ENCODE data around the gene TAS2R3.
A peak's percentile ranks its signal among the peaks of the same experiment; 100 is the strongest.
"Not testable (repeated sequence)": the region's sequence is repeated elsewhere in the genome, so short reads cannot be mapped to it uniquely, and the experiment has no call there.

The TAS2R3 gene, protein sequence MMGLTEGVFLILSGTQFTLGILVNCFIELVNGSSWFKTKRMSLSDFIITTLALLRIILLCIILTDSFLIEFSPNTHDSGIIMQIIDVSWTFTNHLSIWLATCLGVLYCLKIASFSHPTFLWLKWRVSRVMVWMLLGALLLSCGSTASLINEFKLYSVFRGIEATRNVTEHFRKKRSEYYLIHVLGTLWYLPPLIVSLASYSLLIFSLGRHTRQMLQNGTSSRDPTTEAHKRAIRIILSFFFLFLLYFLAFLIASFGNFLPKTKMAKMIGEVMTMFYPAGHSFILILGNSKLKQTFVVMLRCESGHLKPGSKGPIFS

DNA sequence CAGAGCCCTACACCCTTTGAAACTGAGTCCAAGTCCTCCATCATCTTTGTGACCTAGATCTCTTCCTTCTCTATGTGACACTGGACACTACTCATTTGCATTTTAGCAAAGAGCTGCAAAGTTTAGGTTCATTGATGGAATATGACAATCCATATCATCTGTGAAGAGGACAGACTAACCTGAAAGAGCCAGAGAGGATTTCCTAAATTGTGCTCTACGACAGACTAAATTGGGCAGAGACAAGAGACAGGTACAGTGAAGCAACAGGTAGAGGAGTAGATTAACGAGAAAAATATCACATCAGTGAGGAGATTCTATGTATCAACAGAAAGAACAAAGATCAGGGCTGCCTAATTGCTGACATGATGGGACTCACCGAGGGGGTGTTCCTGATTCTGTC, at the start of gene TAS2R3:
TSS of gene TAS2R3 (plus strand) at position 301 of the 400 bp plus-strand sequence. CDS start at position 363, 62 bp downstream.
- no peak for DNase-seq

DNA sequence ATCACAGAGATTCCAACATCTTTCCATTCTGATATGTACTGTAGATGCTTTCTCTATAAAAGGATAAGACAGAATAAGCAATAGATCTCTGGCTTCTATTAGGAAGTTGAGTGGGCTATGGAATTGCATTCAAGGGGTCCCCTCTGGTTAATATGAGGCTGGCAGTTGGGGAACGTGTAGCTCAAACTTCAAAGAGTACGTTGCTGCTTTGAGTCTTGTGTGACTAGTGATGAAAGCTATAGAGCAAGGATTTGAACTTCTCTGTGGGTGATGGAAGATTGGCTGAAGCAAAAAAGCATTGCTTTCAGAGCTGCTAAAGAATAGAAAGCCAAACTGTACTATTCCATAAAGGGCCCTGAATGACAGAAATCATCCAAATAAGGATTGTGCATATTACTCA, 49.3 kb upstream of the TAS2R3 start:
- no peak for DNase-seq

DNA sequence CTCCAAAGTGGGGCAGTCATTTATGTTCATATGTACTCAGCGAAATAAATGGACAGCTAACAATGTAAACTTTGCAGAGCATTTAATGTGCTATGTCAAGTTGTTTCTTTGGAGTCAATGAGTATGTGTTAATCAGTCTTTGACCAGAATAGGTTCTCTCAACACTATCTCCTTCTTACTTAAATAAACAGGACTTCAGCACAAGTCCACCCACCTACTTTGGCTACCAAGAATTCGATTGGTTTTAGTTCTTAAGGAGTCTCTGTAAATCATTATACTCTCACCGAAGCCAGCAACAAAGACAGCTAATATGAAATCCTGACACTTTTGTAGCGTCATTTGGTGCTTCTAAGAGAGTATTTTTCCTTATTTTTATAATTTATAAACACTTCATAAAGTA, 48.9 kb upstream of the TAS2R3 start:
- no peak for DNase-seq

DNA sequence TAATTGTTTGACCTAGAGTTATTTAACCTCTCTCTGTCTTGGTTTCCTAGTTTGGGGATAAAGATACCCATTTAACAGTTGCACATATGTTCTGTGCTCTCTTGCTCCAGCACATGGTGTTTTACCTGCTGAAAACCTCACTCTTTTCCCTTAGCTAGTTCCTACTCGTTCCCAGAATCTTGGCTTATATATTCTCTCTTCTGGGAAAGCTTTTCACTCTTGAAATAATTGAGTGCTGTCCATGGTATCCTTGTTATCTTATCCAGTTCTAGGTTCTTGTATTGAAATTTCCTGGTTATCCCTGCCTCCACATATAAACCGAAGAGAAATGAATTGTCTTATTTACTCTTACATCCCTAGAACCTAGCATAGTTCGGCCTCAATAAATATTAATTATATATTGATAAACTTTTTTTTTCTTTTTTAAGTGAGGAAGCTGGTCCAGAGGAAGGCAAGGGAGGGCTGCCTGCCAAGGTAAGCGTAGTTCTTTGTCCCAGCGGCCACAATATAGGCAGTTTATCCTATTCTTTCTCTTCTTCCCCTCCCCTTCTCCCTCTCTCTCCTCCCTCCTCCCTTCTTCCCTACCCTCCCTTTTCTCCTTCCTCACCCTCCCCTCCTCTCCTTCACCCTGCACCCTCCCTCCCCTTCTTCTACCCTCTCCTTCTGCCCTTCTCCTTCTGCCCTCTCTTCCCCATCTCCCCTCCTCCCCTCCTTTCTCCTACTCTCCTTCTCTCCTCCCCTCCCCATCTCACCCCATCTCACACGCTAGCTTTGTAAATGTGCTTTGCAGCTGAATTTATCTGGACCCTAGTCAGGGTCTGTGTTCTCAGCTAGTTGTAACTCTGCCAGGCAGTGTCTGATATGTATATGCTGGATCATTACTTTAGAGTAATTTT, 47.9 kb upstream of the TAS2R3 start:
- no peak for DNase-seq

DNA sequence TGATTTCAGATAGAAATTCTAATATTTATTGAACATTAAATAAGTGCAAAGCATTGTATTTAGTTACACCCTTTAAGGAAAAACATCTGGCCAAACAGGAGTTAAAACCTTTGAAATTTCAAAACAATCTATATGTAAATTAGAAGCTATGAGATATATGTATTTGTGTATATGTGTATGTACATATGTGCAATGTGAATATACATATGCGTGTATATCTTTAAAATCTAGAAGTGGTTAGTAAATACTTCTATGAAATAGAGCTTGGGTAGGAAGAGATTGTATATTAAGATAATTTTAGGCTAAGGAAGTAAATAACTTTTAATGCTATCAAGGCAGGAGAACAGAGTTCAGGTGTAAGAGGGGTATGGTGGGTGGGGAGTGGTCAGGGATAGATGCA, 46.4 kb upstream of the TAS2R3 start:
- no peak for DNase-seq

DNA sequence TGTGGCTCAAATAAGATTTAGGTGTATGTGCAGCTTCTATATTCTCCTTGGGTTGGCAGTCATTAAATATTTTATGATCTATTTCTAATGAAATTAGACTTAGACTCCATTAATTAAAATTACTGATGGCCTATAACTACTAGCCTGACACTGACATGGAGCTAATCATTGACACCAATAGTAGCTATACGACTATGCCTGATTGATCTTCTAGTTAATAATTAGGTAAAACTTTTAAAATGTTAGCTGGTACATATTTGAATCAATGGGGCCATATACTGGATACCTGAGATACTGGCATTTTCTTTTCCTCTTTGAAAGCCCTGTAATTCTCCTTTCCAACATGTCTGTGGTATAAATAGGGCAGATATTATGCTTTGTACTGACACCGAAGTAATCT, 41.4 kb upstream of the TAS2R3 start:
- DNase-seq: no peak

DNA sequence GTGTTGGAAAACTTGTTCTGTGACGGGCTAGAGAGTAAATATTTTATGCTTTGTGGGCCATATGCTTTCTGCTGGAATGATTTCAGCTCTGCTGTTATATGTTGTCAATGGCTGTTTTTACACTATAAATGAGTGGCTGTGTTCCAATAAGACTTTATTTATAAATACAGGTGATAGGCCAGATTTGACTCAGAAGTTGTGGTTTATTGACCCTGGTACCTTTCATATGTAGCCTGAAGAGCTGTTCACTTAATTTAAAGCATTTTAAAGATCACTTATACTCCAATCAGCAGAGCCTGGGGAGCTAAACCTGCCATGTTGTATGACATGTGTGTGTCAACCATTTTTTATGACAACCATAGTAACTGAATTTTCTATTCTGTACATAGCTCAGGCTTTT, 34.9 kb upstream of the TAS2R3 start:
- no peak for DNase-seq

DNA sequence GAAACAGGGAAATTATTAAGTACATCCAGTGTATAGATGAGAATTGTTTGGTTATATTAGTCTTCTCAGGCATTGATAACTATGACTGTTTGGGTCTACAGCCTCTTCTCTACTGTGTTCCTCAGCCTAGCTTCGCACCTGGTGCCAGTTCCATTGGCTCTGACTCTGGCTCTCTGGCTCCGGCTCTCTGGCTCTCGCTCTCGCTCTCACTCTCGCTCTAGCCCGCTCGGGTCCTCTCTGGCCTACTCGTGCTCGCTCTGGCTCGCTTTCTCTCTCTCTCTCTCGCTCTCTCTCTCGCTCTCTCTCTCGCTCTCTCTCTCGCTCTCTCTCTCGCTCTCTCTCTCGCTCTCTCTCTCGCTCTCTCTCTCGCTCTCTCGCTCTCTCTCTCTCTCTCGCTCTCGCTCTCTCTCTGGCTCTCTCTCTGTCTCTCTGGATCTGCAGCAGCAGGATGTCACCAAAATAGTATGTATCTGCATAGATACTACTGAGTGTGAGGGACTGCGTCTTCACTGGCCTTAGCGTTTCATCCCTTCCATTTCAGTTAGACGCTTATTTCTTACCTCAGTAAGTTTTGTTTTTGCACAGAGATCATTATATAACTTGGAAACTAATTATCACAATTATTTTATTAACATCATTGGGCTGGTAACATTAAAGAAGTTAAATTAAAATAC, 32.3 kb upstream of the TAS2R3 start:
- no peak for DNase-seq

DNA sequence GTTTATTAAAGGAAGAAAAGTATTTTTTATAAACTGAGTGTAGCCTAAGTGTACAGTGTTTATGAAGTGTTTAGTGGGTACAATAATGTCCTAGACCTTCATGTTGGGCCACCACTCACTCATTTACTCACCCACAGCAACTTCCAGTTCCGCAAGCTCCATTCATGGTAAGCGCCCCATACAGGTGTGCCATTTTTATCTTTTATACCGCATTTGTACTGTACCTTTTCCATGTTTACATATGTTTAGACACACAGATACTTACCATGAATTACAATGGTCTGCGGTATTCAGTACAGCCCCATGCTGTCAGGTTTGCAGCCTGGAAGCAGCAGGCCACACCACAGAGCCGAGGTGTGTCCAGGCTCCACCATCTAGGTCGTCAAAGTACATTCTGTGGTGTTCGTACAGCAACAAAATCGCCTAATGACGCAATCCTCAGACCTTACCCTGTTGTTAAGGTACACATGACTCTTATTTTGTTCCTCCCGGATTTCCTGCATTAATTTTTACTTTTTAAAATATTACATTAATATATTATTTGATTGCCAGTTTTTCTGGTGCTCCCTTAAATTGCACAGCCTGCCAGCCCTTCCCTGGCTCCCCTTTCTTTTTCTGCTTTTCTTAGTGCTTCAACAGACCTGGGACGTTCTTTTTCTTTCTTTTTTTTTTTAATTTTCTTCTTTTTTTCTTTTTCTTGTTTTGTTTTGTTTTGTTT, 26.6 kb upstream of the TAS2R3 start:
- DNase-seq: no peak

DNA sequence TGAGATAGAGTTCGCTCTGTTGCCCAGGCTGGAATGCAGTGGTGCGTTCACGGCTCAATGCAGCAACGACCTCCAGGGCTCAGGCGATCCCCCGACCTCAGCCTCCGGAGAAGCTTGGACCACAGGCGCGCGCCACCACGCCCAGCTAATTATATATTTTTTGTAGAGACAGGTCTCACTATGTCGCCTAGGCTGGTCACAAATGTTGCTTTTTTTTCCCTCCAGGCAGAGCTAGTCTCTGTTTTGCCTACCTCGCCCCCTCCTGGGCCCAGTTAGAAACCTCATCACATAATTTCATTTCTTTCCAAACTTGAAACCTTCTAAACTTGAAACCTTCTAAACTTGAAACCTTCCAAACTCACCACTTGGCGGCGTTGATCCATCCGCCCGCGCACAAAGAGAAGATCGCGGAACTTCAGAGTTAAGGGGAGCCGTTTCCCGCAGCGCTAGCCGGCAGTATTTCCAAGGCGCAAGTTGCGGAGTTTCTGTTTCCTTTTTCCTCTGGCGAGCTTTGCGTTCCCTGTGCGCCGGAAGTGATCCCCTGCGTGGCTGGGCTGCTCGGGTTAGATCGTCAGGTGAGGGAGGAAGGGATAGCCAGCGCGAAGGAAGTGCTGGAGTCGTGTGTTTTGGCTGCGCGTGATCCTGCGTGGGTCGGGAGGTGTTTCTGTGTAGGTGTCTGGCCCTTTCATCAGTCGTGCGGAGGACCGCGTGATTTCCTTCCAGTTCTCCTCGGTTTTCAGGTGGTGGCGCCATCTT, 25.9 kb upstream of the TAS2R3 start, which contains the start of gene SSBP1:
TSS of gene SSBP1 (plus strand) at position 523 of the 756 bp plus-strand sequence. CDS start 809 bp downstream, outside the sequence.
- peak; percentile 95 for DNase-seq

DNA sequence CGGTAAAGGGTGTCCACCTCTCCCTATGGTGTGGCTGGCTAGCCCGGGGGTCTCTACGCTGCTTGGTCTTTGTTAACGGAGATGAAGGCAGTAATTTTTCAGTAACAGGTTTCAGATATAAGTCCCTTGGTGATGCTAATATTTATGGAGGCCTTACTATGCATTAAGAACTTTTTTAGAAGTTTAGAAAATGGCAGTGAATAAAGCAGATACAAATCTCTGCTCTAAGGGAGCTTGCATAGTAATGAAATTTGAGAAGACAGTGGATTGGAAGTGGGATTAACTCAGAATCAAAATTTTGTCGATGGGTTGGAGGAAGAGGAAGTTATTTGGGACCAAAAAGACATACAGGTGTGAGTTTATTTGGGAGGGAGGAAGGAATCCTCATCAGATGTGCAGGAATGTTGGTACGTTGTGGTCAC, 25.3 kb upstream of the TAS2R3 start:
- DNase-seq: no peak

DNA sequence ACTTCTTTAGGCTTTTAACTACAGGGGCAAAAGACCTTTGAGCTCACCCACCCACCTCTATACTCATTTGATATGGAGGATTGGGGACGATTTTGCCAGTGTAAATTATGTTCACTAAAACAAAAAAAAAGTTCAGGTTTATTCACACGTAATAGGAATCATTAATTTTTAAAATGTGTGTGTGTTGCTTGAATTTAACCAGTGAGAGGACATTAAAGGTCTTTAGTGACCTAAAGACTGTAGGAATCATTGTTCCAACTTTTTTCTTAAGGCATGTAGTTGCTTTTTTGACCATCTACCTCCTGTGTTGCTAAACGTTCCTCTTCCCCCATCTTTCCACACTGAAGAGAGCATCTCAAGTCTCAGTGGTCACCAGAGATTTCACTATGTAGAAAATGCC, 24.6 kb upstream of the TAS2R3 start:
- DNase-seq: no peak

DNA sequence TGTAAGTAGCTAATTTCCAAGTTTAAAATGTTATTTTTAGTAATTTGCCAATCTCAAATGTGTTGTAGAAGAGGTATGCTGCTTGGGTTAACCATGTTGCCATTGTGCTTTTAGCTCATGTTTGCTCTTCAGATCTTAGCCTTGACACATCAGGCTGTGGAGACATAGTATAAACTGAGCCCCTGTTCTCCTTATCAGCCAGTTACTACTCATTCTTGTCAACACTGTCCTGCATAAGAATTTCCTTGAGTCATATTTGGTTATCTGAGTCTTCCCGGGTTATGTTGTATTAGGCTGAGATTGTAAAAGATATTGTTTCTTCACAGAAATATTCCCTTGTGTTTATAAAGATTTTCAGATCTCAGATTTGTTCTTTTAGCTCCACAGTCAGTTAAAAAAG, 21.7 kb upstream of the TAS2R3 start:
- no peak for DNase-seq

DNA sequence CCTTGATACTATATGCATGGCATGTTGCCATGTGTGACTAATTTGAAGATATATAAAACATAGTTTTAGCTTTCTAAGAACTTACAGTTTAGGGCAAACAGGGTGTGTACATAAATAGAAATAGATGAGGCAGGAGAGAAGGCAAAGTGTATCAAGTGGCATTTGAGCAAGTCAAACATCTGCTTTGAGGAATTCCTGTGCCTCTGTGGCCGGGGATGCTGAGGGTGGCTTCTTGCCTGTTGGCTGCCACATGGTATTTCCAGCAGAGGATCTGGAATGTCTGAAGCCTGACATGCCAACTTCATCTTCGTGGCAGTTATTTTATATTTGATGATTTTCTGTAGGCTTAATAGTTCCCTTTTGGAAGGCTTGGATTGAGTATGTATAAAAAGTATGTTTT, 19.8 kb upstream of the TAS2R3 start:
- DNase-seq: no peak

DNA sequence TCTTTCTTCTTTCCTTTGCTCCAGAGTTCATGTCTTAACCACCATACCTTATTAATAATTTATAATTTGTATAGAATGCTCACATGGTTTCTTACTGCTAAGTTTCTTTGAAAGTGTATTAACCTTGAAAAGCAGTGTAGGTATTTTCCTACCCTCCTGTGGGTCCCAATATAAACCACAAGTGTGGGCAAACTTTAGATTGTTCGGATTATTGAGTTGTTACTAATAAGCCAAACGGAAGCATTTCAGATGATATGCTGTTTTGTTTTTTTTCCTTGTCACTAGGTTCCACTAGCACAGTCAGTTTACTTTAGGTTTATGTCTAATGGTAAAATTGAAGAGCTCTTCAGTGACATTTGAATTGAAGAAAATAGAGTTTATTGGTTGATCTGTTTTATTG, 15.5 kb upstream of the TAS2R3 start:
- no peak for DNase-seq

DNA sequence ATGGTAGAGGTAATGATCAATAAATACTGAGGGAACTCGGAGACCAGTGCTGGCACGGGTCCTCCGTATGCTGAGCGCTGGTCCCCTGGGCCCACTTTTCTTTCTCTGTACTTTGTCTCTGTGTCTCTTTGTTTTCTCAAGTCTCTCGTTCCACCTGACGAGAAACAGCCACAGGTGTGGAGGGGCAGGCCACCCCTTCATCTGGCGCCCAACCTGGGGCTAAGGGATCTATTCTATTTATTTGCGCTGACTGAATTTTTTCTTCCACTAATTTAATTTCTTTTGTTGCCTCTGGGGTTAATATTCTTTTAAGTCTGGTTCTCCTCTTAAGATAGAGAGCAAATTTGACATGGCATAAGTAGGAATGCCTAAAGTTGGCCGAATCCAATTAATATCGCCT, 12.0 kb upstream of the TAS2R3 start:
- peak; percentile 32 for DNase-seq

DNA sequence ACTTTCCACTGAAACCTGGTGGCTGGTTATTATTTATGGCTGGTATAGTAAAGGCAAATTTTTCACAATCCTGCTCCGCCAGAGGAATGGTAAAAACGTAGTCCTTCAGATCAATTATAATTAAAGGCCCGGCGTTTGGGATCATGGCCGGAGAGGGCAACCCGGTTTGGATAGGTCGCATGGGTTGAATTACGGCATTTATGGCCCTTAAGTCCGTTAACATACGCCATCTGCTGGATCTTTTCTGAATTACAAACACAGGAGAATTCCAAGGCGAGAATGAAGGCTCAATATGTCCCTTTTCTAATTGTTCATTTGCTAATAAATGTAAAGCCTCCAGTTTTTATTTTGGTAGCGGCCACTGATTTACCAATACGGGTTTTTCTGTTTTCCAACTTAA, 11.3 kb upstream of the TAS2R3 start:
- no peak for DNase-seq

DNA sequence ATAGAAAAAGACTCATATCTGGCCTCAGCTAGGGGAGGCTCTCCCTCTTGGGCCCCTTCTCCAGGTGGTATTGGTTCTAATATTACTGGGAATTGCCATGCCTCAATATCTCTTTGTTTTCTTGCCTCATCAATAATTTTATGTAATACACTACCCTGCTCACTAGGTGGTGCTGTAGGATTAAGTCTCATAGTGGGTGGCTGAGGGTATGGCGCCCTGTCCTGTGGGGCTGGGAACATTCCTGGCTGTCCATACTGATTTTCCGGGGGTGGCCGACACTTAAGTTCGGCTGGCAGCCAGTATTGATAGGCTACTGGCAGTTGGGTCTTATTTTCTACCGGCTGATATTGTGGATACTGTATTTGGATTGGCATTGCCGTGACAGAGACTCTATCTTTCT, 9.0 kb upstream of the TAS2R3 start:
- peak; percentile 17 for DNase-seq

DNA sequence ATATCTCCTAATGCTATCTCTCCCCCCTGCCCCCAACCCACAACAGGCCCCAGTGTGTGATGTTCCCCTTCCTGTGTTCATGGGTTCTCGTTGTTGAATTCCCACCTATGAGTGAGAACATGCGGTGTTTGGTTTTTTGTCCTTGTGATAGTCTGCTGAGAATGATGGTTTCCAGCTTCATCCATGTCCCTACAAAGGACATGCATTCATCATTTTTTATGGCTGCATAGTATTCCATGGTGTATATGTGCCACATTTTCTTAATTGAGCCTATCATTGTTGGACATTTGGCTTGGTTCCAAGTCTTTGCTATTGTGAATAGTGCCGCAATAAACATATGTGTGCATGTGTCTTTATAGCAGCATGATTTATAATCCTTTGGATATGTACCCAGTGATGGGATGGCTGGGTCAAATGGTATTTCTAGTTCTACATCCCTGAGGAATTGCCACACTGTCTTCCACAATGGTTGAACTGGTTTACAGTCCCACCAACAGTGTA, 6.2 kb downstream of the TAS2R3 start:
- DNase-seq: not testable (repeated sequence)

DNA sequence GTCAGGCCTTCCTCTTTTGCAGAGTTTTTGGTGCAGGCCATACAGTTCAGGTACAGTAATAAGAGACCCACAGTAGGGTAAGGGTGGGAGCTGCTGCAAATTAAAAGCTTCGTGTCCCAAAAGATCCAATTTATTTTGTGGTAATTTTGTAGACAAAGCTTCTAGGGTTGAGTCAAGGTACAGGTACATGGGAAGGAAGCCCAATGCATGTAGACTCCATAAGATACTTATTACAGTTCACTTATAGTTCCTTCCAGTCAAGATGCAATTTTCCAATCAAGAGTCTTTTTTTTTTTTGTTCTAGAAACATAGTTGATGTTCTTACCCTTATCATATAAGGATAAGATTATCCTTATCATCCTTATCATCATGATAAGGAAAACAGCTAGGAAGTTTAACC, 12.5 kb downstream of the TAS2R3 start, which contains the start of gene TAS2R4:
TSS of gene TAS2R4 (plus strand) at position 301 of the 400 bp plus-strand sequence. CDS start 1,815 bp downstream, outside the sequence.
- no peak for DNase-seq

DNA sequence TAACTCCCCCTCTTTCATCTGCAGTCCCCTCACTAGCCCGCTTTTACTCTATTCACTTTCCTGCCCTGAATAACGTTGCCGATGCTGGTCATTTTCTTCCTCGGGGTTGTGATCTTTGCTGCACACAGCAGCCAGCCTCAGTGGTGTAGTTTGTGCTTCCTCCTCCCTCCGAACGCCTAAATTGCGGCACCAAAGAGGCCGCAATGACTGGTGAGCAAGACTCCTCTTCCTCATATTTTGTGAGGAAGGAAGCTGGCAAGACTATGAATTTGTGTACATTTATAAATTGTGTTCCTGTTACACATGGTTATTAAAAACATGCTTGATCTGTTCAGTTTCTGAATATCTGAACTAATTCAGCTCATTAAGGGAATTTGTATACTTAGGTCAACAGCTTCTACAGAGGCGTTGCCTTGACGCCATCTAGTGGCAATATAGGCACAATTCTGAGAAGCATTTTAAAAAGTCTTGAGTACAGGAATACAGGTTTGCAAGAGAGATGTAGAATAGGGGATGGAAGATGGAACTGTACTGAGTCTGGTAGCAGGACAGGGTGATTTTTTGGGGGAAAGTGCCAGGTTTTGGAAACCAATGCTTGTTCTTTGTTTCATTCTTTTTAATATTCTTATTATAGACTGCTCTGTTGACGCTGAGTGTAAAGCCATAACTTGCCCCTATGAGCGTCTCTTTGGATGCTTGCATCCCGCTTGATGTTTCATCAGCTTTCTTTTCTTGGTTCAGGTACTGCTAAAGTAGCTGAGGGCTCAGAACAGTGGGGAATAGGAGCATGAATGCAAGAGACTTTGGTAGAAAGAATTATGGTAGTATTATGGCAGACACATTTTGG, 22.0 kb downstream of the TAS2R3 start:
- DNase-seq: peak; percentile 21
